Hippocampal formation (tissue), 2 donors: Measurements from ENCODE around the gene WDHD1.
A peak's percentile ranks its signal among the peaks of the same experiment; 100 is the strongest.
"Not testable (repeated sequence)": the region's sequence is repeated elsewhere in the genome, so short reads cannot be mapped to it uniquely, and the experiment has no call there.

Source experiments
- DNase-seq, 2 donors: peaks; one replicate each; lab custom pipeline; 2025; lab: John Stamatoyannopoulos, UW

WDHD1 gene

DNA sequence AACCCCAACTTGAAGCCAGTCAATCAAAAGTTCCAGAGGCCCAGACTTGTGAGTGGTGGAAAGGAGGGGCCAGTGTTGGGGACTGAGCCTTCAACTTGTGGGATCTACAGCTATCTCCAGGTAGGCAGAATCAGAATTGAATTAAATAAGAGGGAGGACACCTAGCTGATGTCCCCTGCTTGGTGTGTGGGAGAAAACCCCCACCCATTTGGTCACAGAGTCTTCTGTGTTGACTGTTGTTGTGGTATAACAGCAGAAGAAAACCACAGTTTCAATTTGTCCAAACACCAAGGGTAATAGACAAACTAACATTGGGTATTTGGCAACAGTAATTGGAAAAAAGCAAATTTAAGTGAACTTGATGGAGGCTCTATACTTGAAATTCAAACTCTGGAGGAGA, 120.8 kb downstream of the WDHD1 start:
- no peak for DNase-seq

DNA sequence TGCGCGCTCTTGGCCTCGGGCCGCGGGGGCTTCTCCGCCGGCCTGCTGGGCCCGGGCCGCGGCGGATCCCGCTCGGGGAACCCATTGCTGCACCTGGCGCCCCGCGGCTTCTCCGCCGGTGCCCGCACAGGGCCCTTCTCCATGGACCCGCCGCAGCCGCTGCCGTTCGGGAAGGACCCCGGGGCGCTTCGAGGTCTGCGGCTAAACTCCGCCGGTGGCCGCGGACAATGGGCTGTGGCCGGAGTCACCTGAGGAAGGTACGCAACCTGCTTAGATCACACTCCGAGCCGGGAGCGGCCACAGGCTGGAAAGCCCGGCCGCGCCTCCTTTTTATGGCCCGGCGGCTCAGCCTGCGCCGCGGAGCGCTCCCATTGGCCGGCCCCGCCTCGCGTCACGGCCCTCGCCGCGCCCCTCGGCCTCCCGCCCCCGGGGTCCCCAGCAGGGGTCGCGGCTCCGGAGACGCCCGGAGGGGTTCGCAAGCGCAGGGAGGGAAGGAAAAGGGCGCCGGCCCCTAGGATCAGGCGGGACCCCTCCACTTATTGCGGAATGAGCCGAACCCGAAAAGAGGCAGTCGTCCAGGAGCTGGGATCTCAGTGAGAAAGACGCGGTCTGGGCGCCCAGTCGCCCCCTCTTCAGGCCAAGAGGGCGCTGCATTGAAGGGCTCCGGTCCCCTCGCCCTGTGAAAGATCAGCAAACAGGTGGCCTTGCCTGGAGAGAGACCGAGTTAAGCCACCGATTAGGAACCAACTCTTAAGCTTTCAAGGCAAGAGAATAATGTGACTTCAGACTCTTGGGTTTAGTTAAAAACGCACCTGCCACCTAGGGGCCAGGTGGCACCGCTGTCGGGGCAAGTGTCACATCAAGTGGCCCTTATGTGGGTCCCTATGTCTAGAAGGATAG, 124.1 kb downstream of the WDHD1 start, which contains the start of gene GCH1:
Gene GCH1, minus strand, starts transcription at position 306 of the 900 bp plus-strand sequence. Its CDS starts 163 bp downstream, at position 143.
- peak in 1 of 2 donors; percentile 30 for DNase-seq

DNA sequence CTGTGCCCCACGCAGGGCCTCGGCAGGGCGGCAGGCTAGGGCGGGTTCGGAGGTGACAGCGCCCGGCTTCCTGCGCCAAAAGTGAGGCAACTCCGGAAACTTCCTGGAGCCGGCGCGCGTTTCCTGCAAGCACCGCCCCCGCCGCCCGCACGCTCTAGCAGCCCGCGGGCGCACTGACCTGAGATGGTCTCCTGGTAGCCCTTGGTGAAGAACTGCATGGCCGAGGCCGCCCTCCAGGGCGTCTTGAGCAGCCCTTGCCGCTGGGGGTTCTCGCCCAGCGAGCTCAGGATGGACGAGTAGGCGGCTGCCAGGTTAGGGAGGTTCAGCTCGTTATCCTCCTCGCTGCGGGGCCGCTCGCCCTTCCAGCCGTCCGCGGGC, 124.8 kb downstream of the WDHD1 start:
- no peak for DNase-seq

DNA sequence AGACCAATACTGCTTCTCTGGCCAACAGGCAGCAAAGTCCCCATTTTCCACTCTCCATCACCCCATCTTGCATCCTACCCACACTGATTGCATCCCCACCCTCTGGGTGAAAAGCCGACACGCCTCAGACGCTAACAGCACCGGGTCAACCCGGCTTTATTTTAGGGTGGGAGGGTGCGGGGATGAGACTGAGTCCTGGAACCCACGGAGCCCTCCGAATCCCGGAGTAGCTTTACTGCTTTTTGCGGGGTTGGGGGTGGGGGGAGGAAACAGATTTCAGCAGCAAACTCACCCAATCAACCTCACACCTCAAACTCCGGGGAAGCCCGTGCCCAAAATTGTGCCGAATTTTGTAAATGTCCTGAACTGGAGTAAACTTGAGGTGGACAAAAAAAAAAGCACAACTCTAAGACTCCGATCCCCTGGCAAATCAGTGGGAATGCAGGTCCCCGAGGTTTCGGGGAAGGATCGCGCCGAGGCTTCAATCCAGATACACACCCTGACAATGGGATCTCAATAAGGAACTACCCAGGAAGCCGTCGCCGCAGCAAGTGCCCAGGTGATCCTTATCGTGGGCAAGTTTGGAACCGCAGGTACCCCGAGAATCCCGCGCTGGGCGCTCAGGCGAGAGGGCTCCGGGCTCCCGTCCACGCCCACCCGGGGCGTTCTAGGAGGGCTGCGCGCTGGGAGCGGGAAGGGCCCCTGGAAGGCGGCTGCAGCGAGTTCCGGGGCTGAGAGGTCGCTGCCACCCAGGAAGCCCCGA, 125.3 kb downstream of the WDHD1 start:
- DNase-seq = no peak

DNA sequence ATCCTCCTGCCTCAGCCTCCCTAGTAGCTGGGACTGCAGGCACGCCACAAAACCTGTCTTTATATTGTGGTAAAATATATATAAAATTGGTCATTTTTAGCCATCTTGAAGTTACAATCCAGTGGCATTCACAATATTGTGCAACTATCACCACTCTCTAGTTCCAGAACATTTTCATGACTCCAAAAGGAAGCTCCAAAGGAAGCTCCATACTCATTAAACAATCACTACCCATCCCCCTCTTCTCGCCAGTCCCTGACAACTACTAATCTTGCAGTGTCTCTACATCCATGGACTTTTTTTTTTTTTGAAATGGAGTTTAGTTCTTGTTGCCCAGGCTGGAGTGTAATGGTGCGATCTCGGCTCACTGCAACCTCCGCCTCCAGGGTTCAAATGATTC, 127.3 kb downstream of the WDHD1 start:
- DNase-seq = no peak

DNA sequence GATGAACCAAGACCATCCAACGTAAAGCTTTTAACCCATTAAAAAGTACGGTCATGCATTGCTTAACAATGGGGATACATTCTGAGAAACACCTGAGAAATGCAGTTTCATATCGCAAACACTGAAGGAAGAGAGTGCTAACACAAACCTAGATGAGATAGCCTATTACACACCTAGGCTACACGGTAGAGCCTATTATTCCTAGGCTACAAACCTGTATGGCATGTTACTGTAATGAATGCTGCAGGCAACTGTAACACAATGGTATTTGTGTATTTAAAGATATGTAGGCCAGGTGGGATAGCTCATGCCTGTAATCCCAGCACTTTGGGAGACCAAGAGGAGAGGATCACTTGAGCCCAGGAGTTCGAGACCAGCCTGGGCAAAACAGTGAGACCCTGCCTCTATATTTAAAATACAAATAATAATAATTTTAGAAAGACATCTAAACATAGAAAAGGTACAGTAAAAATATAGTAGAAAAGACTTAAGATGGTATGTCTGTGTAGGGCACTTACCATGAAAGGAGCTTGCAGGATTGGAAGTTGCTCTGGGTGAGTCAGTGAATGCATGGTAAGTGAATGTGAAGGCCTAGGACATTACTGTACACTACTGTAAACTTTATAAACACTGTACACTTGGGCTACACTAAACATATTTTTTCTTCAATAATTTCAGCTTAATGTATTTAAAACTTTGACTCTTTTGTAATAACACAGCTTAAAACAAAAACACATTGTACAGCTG, 128.9 kb downstream of the WDHD1 start:
- not testable (repeated sequence) for DNase-seq

DNA sequence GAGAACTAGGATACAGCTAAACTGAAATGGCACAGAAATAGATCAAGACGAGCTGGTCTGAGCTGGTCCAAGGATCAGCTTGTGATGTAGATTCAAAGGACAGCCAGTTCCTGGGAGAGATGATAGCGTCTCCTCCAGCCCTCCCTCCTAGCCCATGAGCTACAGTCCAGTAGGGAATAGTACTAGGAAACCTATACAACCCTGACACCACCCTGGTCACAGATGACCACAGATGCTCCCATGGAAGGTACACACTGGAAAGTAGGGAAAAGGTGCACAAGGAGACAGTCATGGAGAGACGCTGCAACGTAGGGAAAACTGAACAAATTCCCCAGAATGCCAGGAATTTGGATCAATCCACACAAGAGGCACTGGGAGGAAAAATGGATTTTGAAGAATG, 131.2 kb downstream of the WDHD1 start:
- DNase-seq = no peak

DNA sequence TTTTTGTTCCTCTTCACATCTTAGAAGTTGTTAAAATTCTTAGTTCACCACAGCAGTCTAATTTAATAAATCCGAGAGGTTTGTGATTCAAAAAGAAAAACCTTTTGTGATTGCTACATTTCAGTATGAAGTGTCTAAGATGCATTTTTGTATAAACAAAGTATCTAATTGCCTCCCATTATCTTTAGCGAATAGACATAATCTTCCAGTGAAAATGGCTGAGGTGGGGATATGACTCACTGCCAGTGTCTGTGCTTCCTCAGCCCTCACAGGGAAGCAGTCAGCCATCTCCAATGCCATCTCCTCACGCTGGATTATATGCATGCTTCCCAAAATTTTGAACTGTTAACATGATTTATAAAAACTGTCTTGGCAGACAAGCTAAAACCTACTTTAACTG, 131.9 kb downstream of the WDHD1 start:
- DNase-seq = no peak

DNA sequence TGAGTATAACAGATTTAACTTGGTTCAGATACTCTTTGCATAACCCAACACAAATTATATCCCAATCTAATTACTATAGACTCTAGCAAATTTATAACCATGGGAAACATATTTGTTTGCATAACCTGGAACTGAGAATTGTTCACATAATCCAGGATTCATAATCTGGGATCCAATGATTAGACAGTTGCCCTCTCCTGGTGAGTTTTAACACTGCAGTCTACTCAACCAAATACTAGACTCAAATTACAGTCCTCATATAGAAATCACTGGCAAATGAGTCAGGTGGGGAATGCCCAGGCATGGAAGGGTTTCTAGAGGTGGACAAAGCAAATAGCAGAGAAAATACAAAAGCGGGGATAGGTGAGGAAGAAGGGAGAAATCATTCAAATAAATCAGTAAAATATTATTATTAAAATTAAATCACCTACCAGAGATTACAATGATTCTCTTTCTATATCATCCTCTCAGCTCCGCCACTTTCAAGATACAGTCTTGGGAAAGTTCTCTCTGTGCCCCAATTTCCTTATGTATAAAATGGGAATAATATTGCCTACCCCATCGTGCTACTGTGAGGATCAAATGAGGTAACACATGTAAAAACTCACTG, 133.6 kb downstream of the WDHD1 start:
- no peak for DNase-seq

DNA sequence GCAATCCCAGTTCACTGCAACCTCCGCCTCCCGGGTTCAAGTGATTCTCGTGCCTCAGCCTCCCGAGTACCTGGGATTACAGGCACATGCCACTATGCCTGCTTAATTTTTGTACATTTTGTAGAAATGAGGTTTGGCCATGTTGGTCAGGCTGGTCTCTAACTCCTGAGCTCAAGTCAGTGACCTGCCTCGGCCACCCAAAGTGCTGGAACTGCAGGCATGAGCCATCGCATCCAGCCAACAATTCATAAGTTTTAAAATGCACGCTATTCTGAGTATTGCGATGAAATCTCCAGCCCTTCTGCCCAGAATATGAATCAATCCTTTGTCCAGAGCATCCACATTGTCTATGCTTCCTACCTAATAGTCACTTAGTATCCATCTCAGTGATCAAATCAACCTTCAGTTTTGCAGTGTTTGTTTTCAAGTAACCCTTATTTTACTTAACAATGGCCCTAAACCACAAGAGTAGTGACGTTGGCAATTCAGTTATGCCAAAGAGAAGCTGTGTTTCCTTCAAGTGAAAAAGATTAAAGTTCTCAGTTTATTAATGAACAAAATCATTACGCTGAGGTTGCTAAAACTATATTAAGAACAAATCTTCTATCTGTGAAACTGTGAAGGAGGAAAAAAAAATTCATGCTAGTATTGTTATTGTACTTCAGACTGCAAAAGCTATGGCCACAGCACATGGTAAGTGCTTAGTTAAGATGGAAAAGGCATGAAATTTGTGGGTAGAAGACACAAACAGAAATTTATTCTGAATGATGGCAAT, 135.2 kb downstream of the WDHD1 start:
- DNase-seq = no peak

DNA sequence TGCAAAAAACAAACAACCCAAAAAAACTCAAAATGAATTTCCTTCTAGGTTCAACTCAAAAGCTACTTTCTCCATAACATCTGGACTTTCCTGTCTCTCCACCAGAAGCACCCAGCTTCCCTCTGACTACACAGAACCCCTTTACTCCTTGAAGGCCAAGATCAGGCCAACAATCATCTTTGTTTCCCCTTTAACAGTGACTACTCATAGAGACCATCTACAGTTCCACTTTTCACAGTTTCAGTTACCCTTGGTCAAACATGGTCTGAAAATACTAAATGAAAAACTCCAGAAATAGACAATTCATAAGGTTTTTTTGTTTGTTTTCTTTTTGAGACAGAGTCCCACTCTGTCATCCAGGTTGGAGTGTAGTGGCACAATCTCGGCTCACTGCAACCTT, 136.1 kb downstream of the WDHD1 start:
- no peak for DNase-seq

DNA sequence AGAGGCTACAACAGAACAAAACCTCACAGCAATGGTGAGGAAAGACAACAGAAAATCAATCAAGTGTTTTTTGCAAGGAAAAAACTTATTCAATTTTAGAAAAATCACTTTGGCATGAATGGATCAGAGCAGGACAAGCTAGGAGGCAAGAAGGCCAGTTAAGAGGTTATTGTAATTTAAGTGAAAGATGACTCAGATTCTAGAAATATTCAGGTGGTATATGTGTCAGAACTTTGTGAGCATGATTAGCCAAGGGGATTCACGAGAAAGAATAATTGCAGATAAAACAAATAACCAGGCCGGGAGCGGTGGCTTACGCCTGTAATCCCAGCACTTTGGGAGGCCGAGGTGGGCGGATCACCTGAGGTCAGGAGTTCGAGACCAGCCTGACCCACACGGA, 137.0 kb downstream of the WDHD1 start:
- no peak for DNase-seq
